ENCODE results near the gene KARS1.

Gene KARS1

DNA sequence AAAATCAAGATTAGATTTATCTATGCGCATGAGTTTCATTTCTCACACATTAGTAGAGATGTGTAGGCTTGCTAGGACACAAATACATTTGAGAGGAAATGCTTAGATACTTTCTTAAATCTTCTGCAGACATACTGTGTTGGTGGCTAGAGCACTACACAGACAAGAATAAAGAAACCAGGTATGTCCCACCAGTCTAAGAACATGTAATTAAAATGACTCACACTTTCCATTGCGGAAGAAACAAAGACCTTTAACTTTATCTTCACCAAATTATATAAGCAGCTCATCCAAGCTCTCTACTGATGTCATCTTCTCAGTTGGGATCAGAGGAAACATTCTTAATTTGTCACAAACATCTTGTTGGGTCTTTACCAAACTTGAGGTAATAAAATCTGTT is 68.7 kb downstream of the KARS1 start:
- no peak for DNase-seq

GRCh38 chr16:75578212-75578611 is 69.3 kb downstream of the KARS1 start:
- DNase-seq: no peak

Data from stimulated activated CD4-positive, alpha-beta T cell treated with anti-CD3 and anti-CD28 coated beads, Interleukin-4, amount 100 ng/mL, for 24 hours (primary cell).